ENCODE results near the gene DRAXIN.

DRAXIN gene

DNA sequence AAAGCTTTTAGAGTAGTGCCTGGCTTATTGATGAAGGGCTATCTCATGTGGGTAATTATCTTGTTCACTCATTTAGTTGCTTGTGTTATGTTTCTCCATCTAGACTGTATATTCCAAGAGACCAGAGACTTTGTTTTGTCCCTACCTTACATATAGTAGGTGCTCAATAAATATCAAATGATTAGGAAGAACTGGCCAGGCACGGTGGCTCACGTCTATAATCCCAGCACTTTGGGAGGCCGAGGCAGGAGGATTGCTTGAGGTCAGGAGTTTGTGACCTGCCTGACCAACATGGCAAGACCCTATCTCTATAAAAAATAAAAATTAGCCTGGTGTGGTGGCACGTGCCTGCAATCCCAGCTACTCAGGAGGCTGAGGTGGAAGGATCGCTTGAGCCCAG, 46.2 kb upstream of the DRAXIN start:
- Histone ChIP-seq H3K4me3 (ENCODE audit: low read length) (no peak overlapping the region), H3K9me3 (ENCODE audit: insufficient read depth, low read length) (no peaks in the 10 kb centered on the region), H3K79me2 (ENCODE audit: low read length) (no peaks in the 10 kb centered on the region), H4K20me1 (ENCODE audit: insufficient read depth, low read length) (peaks cover 2% of the 10 kb centered on the region; the same call in 1 of the 2 replicates), H3K27me3 (ENCODE audit: low read depth, low read length) (no peaks in the 10 kb centered on the region), H3K36me3 (replicated peaks; ENCODE audit: low read depth, low read length) (no peaks in the 10 kb centered on the region), H2AFZ (ENCODE audit: low read depth, low read length) (no peak overlapping the region), H3K9ac (ENCODE audit: low read length) (no peak overlapping the region), H3K27ac (ENCODE audit: low read length) (no peak overlapping the region), H3K4me2 (ENCODE audit: low read length) (no peak overlapping the region), H3K4me1 (ENCODE audit: low read length) (no peaks in the 10 kb centered on the region)
- TF ChIP-seq, protein P1, sequence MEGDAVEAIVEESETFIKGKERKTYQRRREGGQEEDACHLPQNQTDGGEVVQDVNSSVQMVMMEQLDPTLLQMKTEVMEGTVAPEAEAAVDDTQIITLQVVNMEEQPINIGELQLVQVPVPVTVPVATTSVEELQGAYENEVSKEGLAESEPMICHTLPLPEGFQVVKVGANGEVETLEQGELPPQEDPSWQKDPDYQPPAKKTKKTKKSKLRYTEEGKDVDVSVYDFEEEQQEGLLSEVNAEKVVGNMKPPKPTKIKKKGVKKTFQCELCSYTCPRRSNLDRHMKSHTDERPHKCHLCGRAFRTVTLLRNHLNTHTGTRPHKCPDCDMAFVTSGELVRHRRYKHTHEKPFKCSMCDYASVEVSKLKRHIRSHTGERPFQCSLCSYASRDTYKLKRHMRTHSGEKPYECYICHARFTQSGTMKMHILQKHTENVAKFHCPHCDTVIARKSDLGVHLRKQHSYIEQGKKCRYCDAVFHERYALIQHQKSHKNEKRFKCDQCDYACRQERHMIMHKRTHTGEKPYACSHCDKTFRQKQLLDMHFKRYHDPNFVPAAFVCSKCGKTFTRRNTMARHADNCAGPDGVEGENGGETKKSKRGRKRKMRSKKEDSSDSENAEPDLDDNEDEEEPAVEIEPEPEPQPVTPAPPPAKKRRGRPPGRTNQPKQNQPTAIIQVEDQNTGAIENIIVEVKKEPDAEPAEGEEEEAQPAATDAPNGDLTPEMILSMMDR (IDR thresholded peaks at IDR 0.05; ENCODE audit: low read depth, low read length), result no peak
- TF ChIP-seq EZH2phosphoT487 (IDR thresholded peaks at IDR 0.05; ENCODE audit: low read depth), result no peak

DNA sequence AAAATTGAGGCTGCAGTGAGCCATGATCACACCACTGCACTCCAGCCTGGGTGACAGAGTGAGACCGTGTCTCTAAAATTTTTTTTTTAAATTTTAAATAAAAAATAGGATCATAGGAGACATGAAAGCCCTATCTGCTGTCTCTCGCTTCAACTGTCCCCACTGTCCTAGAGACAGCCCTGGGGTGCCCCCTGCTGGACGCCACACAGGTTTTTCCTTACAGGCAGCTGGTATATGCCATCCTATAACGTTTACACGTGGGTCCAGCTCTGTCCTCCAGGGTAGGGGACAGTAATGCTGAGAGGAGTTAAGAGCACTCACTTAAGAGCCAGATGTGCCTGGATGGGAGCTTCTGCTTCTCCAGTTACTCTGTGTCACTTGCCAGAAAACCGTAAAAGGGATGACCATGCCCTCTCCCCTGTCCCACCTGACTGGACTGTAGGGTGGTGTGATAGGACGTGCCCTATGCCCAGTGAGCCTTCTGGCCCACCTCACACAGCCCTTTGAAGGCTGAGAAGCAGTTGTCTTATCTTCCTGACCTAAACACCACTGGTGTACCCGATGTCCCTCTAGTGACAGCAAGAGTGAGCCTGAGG, 45.7 kb upstream of the DRAXIN start:
- Histone ChIP-seq H3K79me2 (ENCODE audit: low read length) (no peaks in the 10 kb centered on the region), H3K4me1 (ENCODE audit: low read length) (peaks cover under 1% of the 10 kb centered on the region; the same call in 1 of the 2 replicates), H3K27me3 (ENCODE audit: low read depth, low read length) (no peaks in the 10 kb centered on the region), H2AFZ (ENCODE audit: low read depth, low read length) (no peak overlapping the region), H3K4me2 (ENCODE audit: low read length) (no peak overlapping the region), H3K4me3 (ENCODE audit: low read length) (no peak overlapping the region), H4K20me1 (ENCODE audit: insufficient read depth, low read length) (peaks cover 2% of the 10 kb centered on the region; the same call in 1 of the 2 replicates), H3K27ac (ENCODE audit: low read length) (no peak overlapping the region), H3K9me3 (ENCODE audit: insufficient read depth, low read length) (no peaks in the 10 kb centered on the region), H3K36me3 (replicated peaks; ENCODE audit: low read depth, low read length) (no peaks in the 10 kb centered on the region), H3K9ac (ENCODE audit: low read length) (no peak overlapping the region)
- TF ChIP-seq, protein P1 (IDR thresholded peaks at IDR 0.05; ENCODE audit: low read depth, low read length), result peak; percentile 61
- no peak for TF ChIP-seq EZH2phosphoT487 (IDR thresholded peaks at IDR 0.05; ENCODE audit: low read depth)

DNA sequence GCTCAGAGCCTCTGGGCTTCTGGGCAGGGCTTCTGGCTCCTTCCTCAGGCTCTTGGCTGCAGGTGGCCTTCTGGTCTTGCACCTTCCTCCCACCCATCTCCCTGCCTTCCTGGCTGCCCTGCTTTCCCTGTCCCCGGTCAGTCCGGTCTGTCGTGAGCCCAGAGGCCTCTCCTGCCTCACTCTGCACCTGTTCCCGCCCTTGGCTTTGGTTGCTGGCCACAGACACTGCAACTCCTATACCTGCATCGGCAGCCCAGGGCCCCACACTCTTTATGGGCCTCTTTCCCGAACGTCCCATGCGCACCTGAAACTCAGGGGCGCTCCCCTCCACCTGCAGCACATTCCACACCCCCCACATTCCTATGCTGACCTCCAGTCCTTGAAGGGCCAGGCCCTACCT, 45.2 kb upstream of the DRAXIN start:
- no peak for TF ChIP-seq EZH2phosphoT487 (IDR thresholded peaks at IDR 0.05; ENCODE audit: low read depth)
- TF ChIP-seq, protein P1 (IDR thresholded peaks at IDR 0.05; ENCODE audit: low read depth, low read length), result no peak
- Histone ChIP-seq H4K20me1 (ENCODE audit: insufficient read depth, low read length) (peaks cover 2% of the 10 kb centered on the region; the same call in 1 of the 2 replicates), H3K27ac (ENCODE audit: low read length) (no peak overlapping the region)

DNA sequence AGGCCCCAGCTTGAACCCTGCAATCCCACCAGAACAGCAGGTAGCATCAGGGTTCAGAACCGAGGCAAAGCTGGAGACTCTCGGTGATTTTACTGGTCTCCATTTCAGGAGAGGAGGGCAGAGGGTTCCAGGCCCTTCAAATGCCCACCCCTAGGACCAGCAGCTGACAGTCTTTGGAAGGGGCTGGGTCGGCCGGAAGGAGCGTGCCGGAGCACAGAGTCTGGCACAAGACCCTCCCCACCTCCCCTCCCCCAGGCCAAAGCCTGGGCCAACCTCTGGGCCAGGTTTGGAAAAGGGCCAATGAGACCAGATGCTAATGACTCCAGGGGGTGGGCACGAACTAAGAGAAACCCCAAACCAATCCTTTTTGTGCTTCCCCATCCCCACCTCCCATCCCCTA, 44.2 kb upstream of the DRAXIN start:
- Histone ChIP-seq H3K9me3 (ENCODE audit: insufficient read depth, low read length) (no peaks in the 10 kb centered on the region), H3K4me1 (ENCODE audit: low read length) (peaks cover 7% of the 10 kb centered on the region), H3K27me3 (ENCODE audit: low read depth, low read length) (no peaks in the 10 kb centered on the region), H2AFZ (ENCODE audit: low read depth, low read length) (no peak overlapping the region), H3K79me2 (ENCODE audit: low read length) (no peaks in the 10 kb centered on the region), H3K27ac (ENCODE audit: low read length) (no peak overlapping the region), H3K9ac (ENCODE audit: low read length) (no peak overlapping the region), H3K36me3 (replicated peaks; ENCODE audit: low read depth, low read length) (no peaks in the 10 kb centered on the region), H3K4me2 (ENCODE audit: low read length) (no peak overlapping the region), H4K20me1 (ENCODE audit: insufficient read depth, low read length) (no peaks in the 10 kb centered on the region), H3K4me3 (ENCODE audit: low read length) (no peak overlapping the region)
- no peak for TF ChIP-seq EZH2phosphoT487 (IDR thresholded peaks at IDR 0.05; ENCODE audit: low read depth)
- TF ChIP-seq, protein P1 (IDR thresholded peaks at IDR 0.05; ENCODE audit: low read depth, low read length), result no peak

More for the DNA sequence above, 45.2 kb upstream of the DRAXIN start:
- H3K4me3 ChIP-seq (ENCODE audit: low read length), result no peak overlapping the region
- no peaks in the 10 kb centered on the region for H3K79me2 ChIP-seq (ENCODE audit: low read length)
- no peaks in the 10 kb centered on the region for H3K36me3 ChIP-seq (replicated peaks; ENCODE audit: low read depth, low read length)
- H3K4me1 ChIP-seq (ENCODE audit: low read length), result peaks cover 6% of the 10 kb centered on the region
- H3K27me3 ChIP-seq (ENCODE audit: low read depth, low read length), result no peaks in the 10 kb centered on the region
- H3K9ac ChIP-seq (ENCODE audit: low read length), result no peak overlapping the region
- H2AFZ ChIP-seq (ENCODE audit: low read depth, low read length), result no peak overlapping the region
- no peaks in the 10 kb centered on the region for H3K9me3 ChIP-seq (ENCODE audit: insufficient read depth, low read length)
- H3K4me2 ChIP-seq (ENCODE audit: low read length), result no peak overlapping the region
